GM23338 (cell line): ENCODE results near the gene AWAT1.

ENCODE experiments used
- CREB1 ChIP-seq: fragments of 250-450 bp; sonication (Bioruptor Pico); IDR thresholded peaks from 2 replicates; pipeline ENCODE4 v1.5.0; 2020; ENCODE audit warnings: low read depth, mild to moderate bottlenecking, moderate library complexity
- EZH2 ChIP-seq: fragments of 200-600 bp; sonication (generic); IDR thresholded peaks from one replicate; pipeline ENCODE4 v1.8.0; 2017; ENCODE audit warnings: antibody characterized with exemption, mild to moderate bottlenecking, low read depth; ENCODE audit not compliant: unreplicated experiment
- EZH2phosphoT487 ChIP-seq: fragments of 200-600 bp; sonication (generic); IDR thresholded peaks from one replicate; pipeline ENCODE4 v1.8.1; 2018; ENCODE audit warnings: antibody characterized with exemption; ENCODE audit not compliant: unreplicated experiment
- JUNB ChIP-seq: IDR thresholded peaks from one replicate; pipeline ENCODE4 v1.6.1; 2016; ENCODE audit warnings: antibody characterized with exemption; ENCODE audit not compliant: unreplicated experiment
- POLR2AphosphoS5 ChIP-seq: IDR thresholded peaks from 2 replicates; pipeline ENCODE4 v1.6.1; 2016; ENCODE audit warnings: antibody characterized with exemption, low read depth
- STAT1 ChIP-seq: IDR thresholded peaks from one replicate; pipeline ENCODE4 v1.6.1; 2016; ENCODE audit warnings: antibody characterized with exemption; ENCODE audit not compliant: unreplicated experiment
- TF ChIP-seq, protein P1 (sequence below), 2 experiments: fragments of 200-600 bp in 1 of 2; sonication (generic) in 1 of 2; conservative IDR thresholded peaks; 2 replicates each; pipeline versions ENCODE4 v1.5.1 to v1.6.1; 2016 to 2017; ENCODE audit warnings: antibody characterized with exemption in 2 of 2, low read depth in 2 of 2, mild to moderate bottlenecking in 2 of 2, moderate library complexity in 1 of 2
- TF ChIP-seq, protein P2 (sequence below): IDR thresholded peaks from one replicate; pipeline ENCODE4 v1.6.1; 2018; ENCODE audit warnings: antibody characterized with exemption; ENCODE audit not compliant: unreplicated experiment
- TF ChIP-seq, protein P3 (sequence below): fragments of 250-450 bp; sonication (Bioruptor Pico); IDR thresholded peaks from 2 replicates; pipeline ENCODE4 v1.5.0; 2020; ENCODE audit warnings: mild to moderate bottlenecking, moderate library complexity

DNA sequence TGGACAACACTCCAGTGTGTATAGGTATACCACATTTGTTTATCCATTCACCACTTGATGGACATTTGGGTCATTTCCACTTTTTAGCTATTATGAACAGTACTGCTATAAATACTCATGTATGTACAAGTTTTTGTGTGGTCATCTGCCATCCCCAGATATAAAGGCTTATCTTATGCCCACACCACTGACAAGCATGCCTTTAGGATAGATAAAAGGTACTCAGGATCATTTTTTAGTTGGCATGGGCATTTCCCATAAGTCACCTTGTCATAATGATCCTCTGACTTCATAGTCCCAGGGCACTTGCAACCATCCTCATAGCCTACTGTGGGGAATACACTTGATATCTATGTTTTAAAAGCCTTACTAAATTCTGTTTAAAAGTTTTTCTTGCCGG, 6.3 kb downstream of the AWAT1 start:
- TF ChIP-seq EZH2, result no peak
- no peak for TF ChIP-seq EZH2phosphoT487
- TF ChIP-seq CREB1, result no peak
- TF ChIP-seq, protein P1, sequence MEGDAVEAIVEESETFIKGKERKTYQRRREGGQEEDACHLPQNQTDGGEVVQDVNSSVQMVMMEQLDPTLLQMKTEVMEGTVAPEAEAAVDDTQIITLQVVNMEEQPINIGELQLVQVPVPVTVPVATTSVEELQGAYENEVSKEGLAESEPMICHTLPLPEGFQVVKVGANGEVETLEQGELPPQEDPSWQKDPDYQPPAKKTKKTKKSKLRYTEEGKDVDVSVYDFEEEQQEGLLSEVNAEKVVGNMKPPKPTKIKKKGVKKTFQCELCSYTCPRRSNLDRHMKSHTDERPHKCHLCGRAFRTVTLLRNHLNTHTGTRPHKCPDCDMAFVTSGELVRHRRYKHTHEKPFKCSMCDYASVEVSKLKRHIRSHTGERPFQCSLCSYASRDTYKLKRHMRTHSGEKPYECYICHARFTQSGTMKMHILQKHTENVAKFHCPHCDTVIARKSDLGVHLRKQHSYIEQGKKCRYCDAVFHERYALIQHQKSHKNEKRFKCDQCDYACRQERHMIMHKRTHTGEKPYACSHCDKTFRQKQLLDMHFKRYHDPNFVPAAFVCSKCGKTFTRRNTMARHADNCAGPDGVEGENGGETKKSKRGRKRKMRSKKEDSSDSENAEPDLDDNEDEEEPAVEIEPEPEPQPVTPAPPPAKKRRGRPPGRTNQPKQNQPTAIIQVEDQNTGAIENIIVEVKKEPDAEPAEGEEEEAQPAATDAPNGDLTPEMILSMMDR (conservative IDR thresholded peaks at IDR 0.05; ENCODE audit: low read depth in 2 of 2), result no peak
- TF ChIP-seq POLR2AphosphoS5, result no peak
- TF ChIP-seq, protein P2, sequence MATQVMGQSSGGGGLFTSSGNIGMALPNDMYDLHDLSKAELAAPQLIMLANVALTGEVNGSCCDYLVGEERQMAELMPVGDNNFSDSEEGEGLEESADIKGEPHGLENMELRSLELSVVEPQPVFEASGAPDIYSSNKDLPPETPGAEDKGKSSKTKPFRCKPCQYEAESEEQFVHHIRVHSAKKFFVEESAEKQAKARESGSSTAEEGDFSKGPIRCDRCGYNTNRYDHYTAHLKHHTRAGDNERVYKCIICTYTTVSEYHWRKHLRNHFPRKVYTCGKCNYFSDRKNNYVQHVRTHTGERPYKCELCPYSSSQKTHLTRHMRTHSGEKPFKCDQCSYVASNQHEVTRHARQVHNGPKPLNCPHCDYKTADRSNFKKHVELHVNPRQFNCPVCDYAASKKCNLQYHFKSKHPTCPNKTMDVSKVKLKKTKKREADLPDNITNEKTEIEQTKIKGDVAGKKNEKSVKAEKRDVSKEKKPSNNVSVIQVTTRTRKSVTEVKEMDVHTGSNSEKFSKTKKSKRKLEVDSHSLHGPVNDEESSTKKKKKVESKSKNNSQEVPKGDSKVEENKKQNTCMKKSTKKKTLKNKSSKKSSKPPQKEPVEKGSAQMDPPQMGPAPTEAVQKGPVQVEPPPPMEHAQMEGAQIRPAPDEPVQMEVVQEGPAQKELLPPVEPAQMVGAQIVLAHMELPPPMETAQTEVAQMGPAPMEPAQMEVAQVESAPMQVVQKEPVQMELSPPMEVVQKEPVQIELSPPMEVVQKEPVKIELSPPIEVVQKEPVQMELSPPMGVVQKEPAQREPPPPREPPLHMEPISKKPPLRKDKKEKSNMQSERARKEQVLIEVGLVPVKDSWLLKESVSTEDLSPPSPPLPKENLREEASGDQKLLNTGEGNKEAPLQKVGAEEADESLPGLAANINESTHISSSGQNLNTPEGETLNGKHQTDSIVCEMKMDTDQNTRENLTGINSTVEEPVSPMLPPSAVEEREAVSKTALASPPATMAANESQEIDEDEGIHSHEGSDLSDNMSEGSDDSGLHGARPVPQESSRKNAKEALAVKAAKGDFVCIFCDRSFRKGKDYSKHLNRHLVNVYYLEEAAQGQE, result no peak
- no peak for TF ChIP-seq JUNB
- TF ChIP-seq, protein P3, sequence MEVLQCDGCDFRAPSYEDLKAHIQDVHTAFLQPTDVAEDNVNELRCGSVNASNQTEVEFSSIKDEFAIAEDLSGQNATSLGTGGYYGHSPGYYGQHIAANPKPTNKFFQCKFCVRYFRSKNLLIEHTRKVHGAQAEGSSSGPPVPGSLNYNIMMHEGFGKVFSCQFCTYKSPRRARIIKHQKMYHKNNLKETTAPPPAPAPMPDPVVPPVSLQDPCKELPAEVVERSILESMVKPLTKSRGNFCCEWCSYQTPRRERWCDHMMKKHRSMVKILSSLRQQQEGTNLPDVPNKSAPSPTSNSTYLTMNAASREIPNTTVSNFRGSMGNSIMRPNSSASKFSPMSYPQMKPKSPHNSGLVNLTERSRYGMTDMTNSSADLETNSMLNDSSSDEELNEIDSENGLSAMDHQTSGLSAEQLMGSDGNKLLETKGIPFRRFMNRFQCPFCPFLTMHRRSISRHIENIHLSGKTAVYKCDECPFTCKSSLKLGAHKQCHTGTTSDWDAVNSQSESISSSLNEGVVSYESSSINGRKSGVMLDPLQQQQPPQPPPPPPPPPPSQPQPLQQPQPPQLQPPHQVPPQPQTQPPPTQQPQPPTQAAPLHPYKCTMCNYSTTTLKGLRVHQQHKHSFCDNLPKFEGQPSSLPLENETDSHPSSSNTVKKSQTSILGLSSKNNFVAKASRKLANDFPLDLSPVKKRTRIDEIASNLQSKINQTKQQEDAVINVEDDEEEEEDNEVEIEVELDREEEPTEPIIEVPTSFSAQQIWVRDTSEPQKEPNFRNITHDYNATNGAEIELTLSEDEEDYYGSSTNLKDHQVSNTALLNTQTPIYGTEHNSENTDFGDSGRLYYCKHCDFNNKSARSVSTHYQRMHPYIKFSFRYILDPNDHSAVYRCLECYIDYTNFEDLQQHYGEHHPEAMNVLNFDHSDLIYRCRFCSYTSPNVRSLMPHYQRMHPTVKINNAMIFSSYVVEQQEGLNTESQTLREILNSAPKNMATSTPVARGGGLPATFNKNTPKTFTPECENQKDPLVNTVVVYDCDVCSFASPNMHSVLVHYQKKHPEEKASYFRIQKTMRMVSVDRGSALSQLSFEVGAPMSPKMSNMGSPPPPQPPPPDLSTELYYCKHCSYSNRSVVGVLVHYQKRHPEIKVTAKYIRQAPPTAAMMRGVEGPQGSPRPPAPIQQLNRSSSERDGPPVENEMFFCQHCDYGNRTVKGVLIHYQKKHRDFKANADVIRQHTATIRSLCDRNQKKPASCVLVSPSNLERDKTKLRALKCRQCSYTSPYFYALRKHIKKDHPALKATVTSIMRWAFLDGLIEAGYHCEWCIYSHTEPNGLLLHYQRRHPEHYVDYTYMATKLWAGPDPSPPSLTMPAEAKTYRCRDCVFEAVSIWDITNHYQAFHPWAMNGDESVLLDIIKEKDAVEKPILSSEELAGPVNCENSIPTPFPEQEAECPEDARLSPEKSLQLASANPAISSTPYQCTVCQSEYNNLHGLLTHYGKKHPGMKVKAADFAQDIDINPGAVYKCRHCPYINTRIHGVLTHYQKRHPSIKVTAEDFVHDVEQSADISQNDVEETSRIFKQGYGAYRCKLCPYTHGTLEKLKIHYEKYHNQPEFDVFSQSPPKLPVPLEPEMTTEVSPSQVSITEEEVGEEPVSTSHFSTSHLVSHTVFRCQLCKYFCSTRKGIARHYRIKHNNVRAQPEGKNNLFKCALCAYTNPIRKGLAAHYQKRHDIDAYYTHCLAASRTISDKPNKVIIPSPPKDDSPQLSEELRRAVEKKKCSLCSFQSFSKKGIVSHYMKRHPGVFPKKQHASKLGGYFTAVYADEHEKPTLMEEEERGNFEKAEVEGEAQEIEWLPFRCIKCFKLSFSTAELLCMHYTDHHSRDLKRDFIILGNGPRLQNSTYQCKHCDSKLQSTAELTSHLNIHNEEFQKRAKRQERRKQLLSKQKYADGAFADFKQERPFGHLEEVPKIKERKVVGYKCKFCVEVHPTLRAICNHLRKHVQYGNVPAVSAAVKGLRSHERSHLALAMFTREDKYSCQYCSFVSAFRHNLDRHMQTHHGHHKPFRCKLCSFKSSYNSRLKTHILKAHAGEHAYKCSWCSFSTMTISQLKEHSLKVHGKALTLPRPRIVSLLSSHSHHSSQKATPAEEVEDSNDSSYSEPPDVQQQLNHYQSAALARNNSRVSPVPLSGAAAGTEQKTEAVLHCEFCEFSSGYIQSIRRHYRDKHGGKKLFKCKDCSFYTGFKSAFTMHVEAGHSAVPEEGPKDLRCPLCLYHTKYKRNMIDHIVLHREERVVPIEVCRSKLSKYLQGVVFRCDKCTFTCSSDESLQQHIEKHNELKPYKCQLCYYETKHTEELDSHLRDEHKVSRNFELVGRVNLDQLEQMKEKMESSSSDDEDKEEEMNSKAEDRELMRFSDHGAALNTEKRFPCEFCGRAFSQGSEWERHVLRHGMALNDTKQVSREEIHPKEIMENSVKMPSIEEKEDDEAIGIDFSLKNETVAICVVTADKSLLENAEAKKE (CRISPR knock-in tag), result no peak
- no peak for TF ChIP-seq STAT1
